Esophagus squamous epithelium (tissue), 4 donors: ENCODE results near the gene FGF4.

Experiments used
- POLR2A ChIP-seq, 4 donors: fragments of 450-650 bp; IDR thresholded peaks; one replicate each; pipeline ENCODE4 v1.6.1; 2017; ENCODE audit warnings: antibody characterized with exemption in 4 of 4, mild to moderate bottlenecking in 4 of 4, moderate library complexity in 3 of 4
- TF ChIP-seq, protein P1 (sequence below), 6 experiments: fragments of 450-650 bp in 4 of 6; fragments of 200-600 bp in 2 of 6; sonication (generic) in 2 of 6; IDR thresholded peaks; one replicate each; pipeline ENCODE4 v1.5.1; 2016 to 2019; ENCODE audit warnings: antibody characterized with exemption in 6 of 6, mild to moderate bottlenecking in 4 of 6, moderate library complexity in 4 of 6

DNA sequence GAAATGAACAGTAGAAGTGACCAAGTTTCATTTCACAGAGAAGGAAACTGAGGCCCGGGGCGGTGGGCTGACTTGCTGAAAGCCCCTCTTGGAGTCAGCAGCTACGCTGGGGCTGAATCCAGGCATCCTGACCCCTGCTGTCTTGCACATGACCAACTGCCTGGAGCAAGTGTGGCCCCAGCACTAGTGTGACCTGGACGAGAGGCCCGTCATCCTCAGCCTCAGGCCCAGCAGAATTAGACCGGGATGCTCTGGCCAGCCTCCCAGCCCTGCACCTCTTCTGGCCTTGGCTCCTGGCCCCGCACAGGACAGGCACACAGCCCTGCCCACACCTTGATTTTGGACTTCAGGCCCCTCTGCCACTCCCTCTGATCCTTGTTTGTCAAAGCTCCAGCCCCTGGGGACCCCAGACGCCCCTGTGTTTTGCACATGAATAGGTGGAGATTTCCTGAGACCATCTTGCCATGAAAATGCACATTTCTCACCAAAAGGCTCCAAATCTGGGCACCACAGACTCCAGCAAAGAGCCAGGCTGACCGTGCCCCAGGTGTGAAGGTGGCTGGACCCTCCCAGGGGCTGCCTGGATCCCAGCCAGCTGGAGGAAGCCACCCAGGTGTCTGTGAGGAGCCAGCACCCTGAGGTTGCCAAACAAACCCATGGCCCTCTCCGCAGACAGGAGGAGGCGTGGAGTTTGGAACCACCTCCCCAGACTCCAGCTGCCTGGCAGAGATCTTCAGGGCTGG lies 24.9 kb downstream of the FGF4 start:
- TF ChIP-seq, protein P1, sequence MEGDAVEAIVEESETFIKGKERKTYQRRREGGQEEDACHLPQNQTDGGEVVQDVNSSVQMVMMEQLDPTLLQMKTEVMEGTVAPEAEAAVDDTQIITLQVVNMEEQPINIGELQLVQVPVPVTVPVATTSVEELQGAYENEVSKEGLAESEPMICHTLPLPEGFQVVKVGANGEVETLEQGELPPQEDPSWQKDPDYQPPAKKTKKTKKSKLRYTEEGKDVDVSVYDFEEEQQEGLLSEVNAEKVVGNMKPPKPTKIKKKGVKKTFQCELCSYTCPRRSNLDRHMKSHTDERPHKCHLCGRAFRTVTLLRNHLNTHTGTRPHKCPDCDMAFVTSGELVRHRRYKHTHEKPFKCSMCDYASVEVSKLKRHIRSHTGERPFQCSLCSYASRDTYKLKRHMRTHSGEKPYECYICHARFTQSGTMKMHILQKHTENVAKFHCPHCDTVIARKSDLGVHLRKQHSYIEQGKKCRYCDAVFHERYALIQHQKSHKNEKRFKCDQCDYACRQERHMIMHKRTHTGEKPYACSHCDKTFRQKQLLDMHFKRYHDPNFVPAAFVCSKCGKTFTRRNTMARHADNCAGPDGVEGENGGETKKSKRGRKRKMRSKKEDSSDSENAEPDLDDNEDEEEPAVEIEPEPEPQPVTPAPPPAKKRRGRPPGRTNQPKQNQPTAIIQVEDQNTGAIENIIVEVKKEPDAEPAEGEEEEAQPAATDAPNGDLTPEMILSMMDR (IDR thresholded peaks at IDR 0.05) = no peak
- no peak for TF ChIP-seq POLR2A (IDR thresholded peaks at IDR 0.05)
